WTC11 (cell line): ENCODE data around the gene SMKR1. TPM values are rescaled to one million over a fixed set of nuclear protein-coding genes. Genes with fewer than 3 reads are reported as not detected.

ENCODE experiments used
- ATAC-seq: fragments of 200-7000 bp; cut with Tn5 transposase; 2 replicates; pipeline ENCODE4 v1.10.0; 2021; ENCODE audit warnings: mild to moderate bottlenecking, moderate library complexity
- CTCF ChIA-PET: fragments of 300-600 bp; sonication (Branson Sonifier 250); formaldehyde crosslinking; loops from one replicate; lab custom pipeline; 2021; ENCODE audit warnings: antibody characterized with exemption; lab: Charles Lee
- POLR2A ChIA-PET: fragments of 350-600 bp; sonication (Branson Sonifier 250); formaldehyde crosslinking; loops from one replicate; lab custom pipeline; 2021; ENCODE audit warnings: antibody characterized with exemption; lab: Charles Lee
- DNase-seq: peaks from one replicate; pipeline ENCODE4 v3.0.0; 2021; ENCODE audit warnings: low spot score
- H3K27ac Mint-ChIP-seq: 2 replicates; pipeline ENCODE4 v1.8.0; 2021; ENCODE audit warnings: mixed read lengths
- H3K27me3 Mint-ChIP-seq: 2 replicates; pipeline ENCODE4 v1.8.0; 2021; ENCODE audit warnings: low read depth, mild to moderate bottlenecking, moderate library complexity, mixed read lengths
- H3K36me3 Mint-ChIP-seq: 2 replicates; pipeline ENCODE4 v1.8.0; 2021; ENCODE audit warnings: mixed read lengths
- H3K4me1 Mint-ChIP-seq: 2 replicates; pipeline ENCODE4 v1.8.0; 2022; ENCODE audit warnings: mixed read lengths
- H3K4me3 Mint-ChIP-seq: 2 replicates; pipeline ENCODE4 v1.8.0; 2021; ENCODE audit warnings: mild to moderate bottlenecking, moderate library complexity, mixed read lengths
- H3K9me3 Mint-ChIP-seq: 2 replicates; pipeline ENCODE4 v1.8.0; 2021; ENCODE audit warnings: mixed read lengths
- AFF4 ChIP-seq: sonication (generic); formaldehyde crosslinking; IDR thresholded peaks from 2 replicates; pipeline ENCODE4 v1.8.1; 2023; ENCODE audit warnings: mild to moderate bottlenecking, missing genetic modification reagents, borderline replicate concordance
- ARID4B ChIP-seq: sonication (generic); formaldehyde crosslinking; IDR thresholded peaks from 2 replicates; pipeline ENCODE4 v1.8.0; 2023; ENCODE audit warnings: missing genetic modification reagents, mild to moderate bottlenecking, borderline replicate concordance
- ERG ChIP-seq: fragments of 250-450 bp; sonication (Bioruptor Pico); IDR thresholded peaks from 2 replicates; pipeline ENCODE4 v1.8.0; 2021; ENCODE audit warnings: mild to moderate bottlenecking
- FOXK1 ChIP-seq: sonication (generic); formaldehyde crosslinking; IDR thresholded peaks from 2 replicates; pipeline ENCODE4 v1.8.0; 2022; ENCODE audit warnings: mild to moderate bottlenecking, moderate library complexity, missing genetic modification reagents
- GRHL2 ChIP-seq: fragments of 250-450 bp; sonication (Bioruptor Pico); IDR thresholded peaks from 2 replicates; pipeline ENCODE4 v1.8.0; 2022; ENCODE audit warnings: mild to moderate bottlenecking, moderate library complexity; ENCODE audit not compliant: insufficient replicate concordance, severe bottlenecking
- GTF2I ChIP-seq: fragments of 250-450 bp; sonication (Bioruptor Pico); conservative IDR thresholded peaks from 2 replicates; pipeline ENCODE4 v1.4.0; 2021; ENCODE audit warnings: mild to moderate bottlenecking
- KAT7 ChIP-seq: sonication (generic); formaldehyde crosslinking; IDR thresholded peaks from 2 replicates; pipeline ENCODE4 v1.8.1; 2023; ENCODE audit warnings: missing genetic modification reagents, mild to moderate bottlenecking, borderline replicate concordance
- MYBL2 ChIP-seq: sonication (generic); formaldehyde crosslinking; IDR thresholded peaks from 2 replicates; pipeline ENCODE4 v1.8.1; 2023; ENCODE audit warnings: mild to moderate bottlenecking, moderate library complexity, missing genetic modification reagents
- PRRX2 ChIP-seq: fragments of 250-450 bp; sonication (Bioruptor Pico); IDR thresholded peaks from 2 replicates; pipeline ENCODE4 v1.8.0; 2021; ENCODE audit warnings: mild to moderate bottlenecking
- TP53 ChIP-seq: sonication (generic); formaldehyde crosslinking; IDR thresholded peaks from 2 replicates; pipeline ENCODE4 v1.8.1; 2023; ENCODE audit warnings: mild to moderate bottlenecking, missing genetic modification reagents
- USF1 ChIP-seq: sonication (generic); formaldehyde crosslinking; IDR thresholded peaks from 2 replicates; pipeline ENCODE4 v1.8.0; 2022; ENCODE audit warnings: mild to moderate bottlenecking, missing genetic modification reagents
- ZNF425 ChIP-seq: fragments of 250-450 bp; sonication (Bioruptor Pico); conservative IDR thresholded peaks from 2 replicates; pipeline ENCODE4 v1.9.0; 2021; ENCODE audit warnings: mild to moderate bottlenecking
- ZSCAN18 ChIP-seq: fragments of 250-450 bp; sonication (Bioruptor Pico); IDR thresholded peaks from 2 replicates; pipeline ENCODE4 v2.1.2; 2022; ENCODE audit warnings: mild to moderate bottlenecking, moderate library complexity
- total RNA-seq: library from RNA; stranded (reverse); gene quantifications from 3 replicates; pipeline ENCODE4 v1.2.3, GENCODE V29; 2021

The SMKR1 gene
- total RNA-seq, 1 experiment from 2014 or later = 0.50 TPM

- H3K27ac Mint-ChIP-seq = no peak overlapping the region
- no peak for ATAC-seq
- no peaks in the 10 kb centered on the region for H3K36me3 Mint-ChIP-seq
- no peaks in the 10 kb centered on the region for H3K9me3 Mint-ChIP-seq
- POLR2A ChIA-PET = no interaction called here
- no peak for TF ChIP-seq AFF4
- TF ChIP-seq USF1 (CRISPR knock-in tag) = no peak
- no peak for TF ChIP-seq TP53 (CRISPR knock-in tag)
- no peak for TF ChIP-seq FOXK1
- no peak for TF ChIP-seq ARID4B (CRISPR knock-in tag)
- TF ChIP-seq GTF2I = no peak
- TF ChIP-seq ZSCAN18 = no peak
- no peak for TF ChIP-seq MYBL2
- no peak for TF ChIP-seq GRHL2 (CRISPR knock-in tag)
- TF ChIP-seq PRRX2 (CRISPR knock-in tag) = no peak
- TF ChIP-seq, all 79 proteins: peak for 0
- Mint-ChIP-seq H3K4me3 (no peak overlapping the region), H3K27me3 (peaks cover 27% of the 10 kb centered on the region), H3K4me1 (peaks cover under 1% of the 10 kb centered on the region; the same call in 1 of the 2 replicates)
- DNase-seq = no peak
- CTCF ChIA-PET = no interaction called here
Observed at GRCh38 chr7:129498021-129498420, 4.3 kb upstream of the SMKR1 start.

GRCh38 chr7:129499999-129500398 is 2.3 kb upstream of the SMKR1 start:
- ATAC-seq (no peak), DNase-seq (no peak)
- H3K4me3 Mint-ChIP-seq = no peak overlapping the region
- peaks cover 46% of the 10 kb centered on the region for H3K27me3 Mint-ChIP-seq
- H3K4me1 Mint-ChIP-seq = peaks cover 5% of the 10 kb centered on the region
- POLR2A ChIA-PET = no interaction called here
- no peaks in the 10 kb centered on the region for H3K9me3 Mint-ChIP-seq
- no peaks in the 10 kb centered on the region for H3K36me3 Mint-ChIP-seq
- H3K27ac Mint-ChIP-seq = no peak overlapping the region
- TF ChIP-seq KAT7 = no peak
- no peak for TF ChIP-seq ZNF425 (CRISPR knock-in tag)
- no peak for TF ChIP-seq ERG (CRISPR knock-in tag)
- CTCF ChIA-PET = interaction anchor here (2.7 kb wide), 1 partner anchor 108 kb away, joined by 14 read pairs; no protein-coding TSS in a partner anchor
